ENCODE data around the gene ARFIP2.

Gene ARFIP2

GRCh38 chr11:6474806-6475500, 6.2 kb downstream of the ARFIP2 start:
- TF ChIP-seq POU2F2 (IDR thresholded peaks at IDR 0.05; ENCODE audit: low read depth, low read length) = no peak
- no peak; the same call in 1 of the 2 replicates for TF ChIP-seq POLR2A (IDR thresholded peaks at IDR 0.05; ENCODE audit: low read depth, low read length)
- TF ChIP-seq PAX5 (IDR thresholded peaks at IDR 0.05; ENCODE audit: insufficient read depth, low read length, severe bottlenecking) = no peak
- no peak for TF ChIP-seq TAF1 (IDR thresholded peaks at IDR 0.05; ENCODE audit: low read depth, low read length)
- TF ChIP-seq POLR2AphosphoS5 (IDR thresholded peaks at IDR 0.05; ENCODE audit: low read depth, low read length) = no peak
- no peak for TF ChIP-seq SPI1 (IDR thresholded peaks at IDR 0.05; ENCODE audit: low read depth, low read length)
- no peak for DNase-seq (ENCODE audit: insufficient read length, low spot score)
- no peak for FAIRE-seq

- no peak for DNase-seq (ENCODE audit: insufficient read length, low spot score)
- TF ChIP-seq PAX5 (IDR thresholded peaks at IDR 0.05; ENCODE audit: insufficient read depth, low read length, severe bottlenecking) (no peak), TAF1 (IDR thresholded peaks at IDR 0.05; ENCODE audit: low read depth, low read length) (no peak), POU2F2 (IDR thresholded peaks at IDR 0.05; ENCODE audit: low read depth, low read length) (no peak), SPI1 (IDR thresholded peaks at IDR 0.05; ENCODE audit: low read depth, low read length) (no peak), POLR2AphosphoS5 (IDR thresholded peaks at IDR 0.05; ENCODE audit: low read depth, low read length) (no peak), POLR2A (IDR thresholded peaks at IDR 0.05; ENCODE audit: low read depth, low read length) (no peak)
- FAIRE-seq = no peak
Measured at GRCh38 chr11:6474413-6474792, 6.7 kb downstream of the ARFIP2 start.

- DNase-seq (ENCODE audit: insufficient read length, low spot score) = peak; percentile 84
- peak; percentile 62 for FAIRE-seq
Measured at GRCh38 chr11:6473451-6474412, 7.4 kb downstream of the ARFIP2 start, which contains the start of gene TRIM3. TSS of gene TRIM3 (minus strand) at chr11:6473941. CDS start at chr11:6465695, 8,246 bp downstream.

GRCh38 chr11:6472934-6473333, 8.2 kb downstream of the ARFIP2 start:
- DNase-seq (ENCODE audit: insufficient read length, low spot score) (no peak), FAIRE-seq (no peak)
- TF ChIP-seq POLR2A (IDR thresholded peaks at IDR 0.05; ENCODE audit: low read depth, low read length) (no peak), POLR2AphosphoS5 (IDR thresholded peaks at IDR 0.05; ENCODE audit: low read depth, low read length) (no peak), PAX5 (IDR thresholded peaks at IDR 0.05; ENCODE audit: insufficient read depth, low read length, severe bottlenecking) (no peak), SPI1 (IDR thresholded peaks at IDR 0.05; ENCODE audit: low read depth, low read length) (no peak), POU2F2 (IDR thresholded peaks at IDR 0.05; ENCODE audit: low read depth, low read length) (no peak), TAF1 (IDR thresholded peaks at IDR 0.05; ENCODE audit: low read depth, low read length) (no peak)

More at GRCh38 chr11:6473451-6474412, 7.4 kb downstream of the ARFIP2 start, which contains the start of gene TRIM3:
- TF ChIP-seq PAX5 (IDR thresholded peaks at IDR 0.05; ENCODE audit: insufficient read depth, low read length, severe bottlenecking) (no peak), SPI1 (IDR thresholded peaks at IDR 0.05; ENCODE audit: low read depth, low read length) (no peak), POU2F2 (IDR thresholded peaks at IDR 0.05; ENCODE audit: low read depth, low read length) (no peak), POLR2A (IDR thresholded peaks at IDR 0.05; ENCODE audit: low read depth, low read length) (no peak), POLR2AphosphoS5 (IDR thresholded peaks at IDR 0.05; ENCODE audit: low read depth, low read length) (no peak), TAF1 (IDR thresholded peaks at IDR 0.05; ENCODE audit: low read depth, low read length) (no peak)

- TF ChIP-seq POLR2A (IDR thresholded peaks at IDR 0.05; ENCODE audit: low read depth, low read length) (no peak), POLR2AphosphoS5 (IDR thresholded peaks at IDR 0.05; ENCODE audit: low read depth, low read length) (no peak), POU2F2 (IDR thresholded peaks at IDR 0.05; ENCODE audit: low read depth, low read length) (no peak), TAF1 (IDR thresholded peaks at IDR 0.05; ENCODE audit: low read depth, low read length) (no peak), SPI1 (IDR thresholded peaks at IDR 0.05; ENCODE audit: low read depth, low read length) (no peak), PAX5 (IDR thresholded peaks at IDR 0.05; ENCODE audit: insufficient read depth, low read length, severe bottlenecking) (no peak)
- FAIRE-seq = no peak
- DNase-seq (ENCODE audit: insufficient read length, low spot score) = no peak
Measured at GRCh38 chr11:6469599-6469998, 11.5 kb downstream of the ARFIP2 start.

GRCh38 chr11:6468712-6469495, 12.2 kb downstream of the ARFIP2 start:
- TF ChIP-seq SPI1 (IDR thresholded peaks at IDR 0.05; ENCODE audit: low read depth, low read length) = peak; percentile 37
- TF ChIP-seq POU2F2 (IDR thresholded peaks at IDR 0.05; ENCODE audit: low read depth, low read length) = no peak
- TF ChIP-seq POLR2AphosphoS5 (IDR thresholded peaks at IDR 0.05; ENCODE audit: low read depth, low read length) = no peak
- TF ChIP-seq PAX5 (IDR thresholded peaks at IDR 0.05; ENCODE audit: insufficient read depth, low read length, severe bottlenecking) = no peak
- DNase-seq (ENCODE audit: insufficient read length, low spot score) (peak; percentile 53), FAIRE-seq (peak; percentile 78)

- DNase-seq (ENCODE audit: insufficient read length, low spot score) = no peak
- TF ChIP-seq SPI1 (IDR thresholded peaks at IDR 0.05; ENCODE audit: low read depth, low read length) (no peak), POU2F2 (IDR thresholded peaks at IDR 0.05; ENCODE audit: low read depth, low read length) (no peak), TAF1 (IDR thresholded peaks at IDR 0.05; ENCODE audit: low read depth, low read length) (no peak), PAX5 (IDR thresholded peaks at IDR 0.05; ENCODE audit: insufficient read depth, low read length, severe bottlenecking) (no peak), POLR2A (IDR thresholded peaks at IDR 0.05; ENCODE audit: low read depth, low read length) (no peak), POLR2AphosphoS5 (IDR thresholded peaks at IDR 0.05; ENCODE audit: low read depth, low read length) (no peak)
- no peak for FAIRE-seq
Measured at GRCh38 chr11:6459099-6459450, 22.1 kb downstream of the ARFIP2 start.

GRCh38 chr11:6458352-6459098, 22.6 kb downstream of the ARFIP2 start:
- TF ChIP-seq SPI1 (IDR thresholded peaks at IDR 0.05; ENCODE audit: low read depth, low read length) (no peak), POLR2A (IDR thresholded peaks at IDR 0.05; ENCODE audit: low read depth, low read length) (no peak), POLR2AphosphoS5 (IDR thresholded peaks at IDR 0.05; ENCODE audit: low read depth, low read length) (no peak), POU2F2 (IDR thresholded peaks at IDR 0.05; ENCODE audit: low read depth, low read length) (no peak), TAF1 (IDR thresholded peaks at IDR 0.05; ENCODE audit: low read depth, low read length) (no peak), PAX5 (IDR thresholded peaks at IDR 0.05; ENCODE audit: insufficient read depth, low read length, severe bottlenecking) (no peak)
- FAIRE-seq = no peak
- DNase-seq (ENCODE audit: insufficient read length, low spot score) = no peak
